Activated CD4-positive, alpha-beta T cell treated with anti-CD3 and anti-CD28 coated beads, Interleukin-2, Interleukin-4, amounts not matched to agents 100 ng/mL and 50 ng/mL, durations not matched to agents 16 hours and 8 hours (primary cell): ENCODE data around the gene SIRT1.
"Not testable (repeated sequence)": the region's sequence is repeated elsewhere in the genome, so short reads cannot be mapped to it uniquely, and the experiment has no call there.

Experiments
- DNase-seq: peaks from one replicate; pipeline ENCODE4 v3.0.0-alpha.2; 2020; ENCODE audit warnings: low spot score

SIRT1 gene

DNA sequence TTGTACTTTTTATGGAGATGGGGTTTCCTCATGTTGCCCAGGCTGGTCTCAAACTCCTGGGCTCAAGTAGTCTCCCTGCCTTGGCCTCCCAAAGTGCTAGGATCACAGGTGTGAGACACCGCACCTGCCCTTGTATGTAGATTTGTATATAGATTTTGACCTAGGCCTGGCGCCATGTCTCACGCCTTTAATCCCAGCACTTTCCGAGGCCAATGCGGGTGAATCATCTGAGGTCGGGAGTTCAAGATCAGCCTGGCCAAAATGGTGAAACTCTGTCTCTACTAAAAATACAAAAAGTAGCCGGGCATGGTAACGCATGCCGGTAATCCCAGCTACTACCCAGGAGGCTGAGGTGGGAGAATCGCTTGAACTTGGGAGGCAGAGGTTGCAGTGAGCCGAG, 7.0 kb upstream of the SIRT1 start:
- not testable (repeated sequence) for DNase-seq

DNA sequence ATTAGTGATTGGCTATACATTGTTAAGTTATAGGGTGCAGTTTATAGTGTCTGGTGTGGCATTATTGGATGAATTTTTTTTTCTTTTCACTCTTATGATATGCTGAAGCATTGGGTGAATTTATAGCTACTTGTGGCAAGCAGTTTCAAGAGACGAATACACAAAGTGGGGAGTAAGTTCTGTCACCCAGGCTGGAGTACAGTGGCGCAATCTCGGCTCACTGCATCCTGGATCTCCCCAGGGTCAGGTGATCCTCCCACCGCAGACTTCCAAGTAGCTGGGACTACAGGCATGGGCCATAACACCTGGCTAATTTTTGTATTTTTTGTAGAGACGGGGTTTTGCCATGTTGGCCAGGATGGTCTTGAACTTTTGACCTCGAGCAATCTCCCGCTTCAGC, 6.3 kb upstream of the SIRT1 start:
- DNase-seq: no peak

GRCh38 chr10:67883710-67884312, 645 bp upstream of the SIRT1 start:
- DNase-seq: no peak

- peak; percentile 81 for DNase-seq
Observed at GRCh38 chr10:67884842-67885670, 600 bp downstream of the SIRT1 start.

GRCh38 chr10:67893637-67894036, 9.2 kb downstream of the SIRT1 start:
- DNase-seq: no peak

DNA sequence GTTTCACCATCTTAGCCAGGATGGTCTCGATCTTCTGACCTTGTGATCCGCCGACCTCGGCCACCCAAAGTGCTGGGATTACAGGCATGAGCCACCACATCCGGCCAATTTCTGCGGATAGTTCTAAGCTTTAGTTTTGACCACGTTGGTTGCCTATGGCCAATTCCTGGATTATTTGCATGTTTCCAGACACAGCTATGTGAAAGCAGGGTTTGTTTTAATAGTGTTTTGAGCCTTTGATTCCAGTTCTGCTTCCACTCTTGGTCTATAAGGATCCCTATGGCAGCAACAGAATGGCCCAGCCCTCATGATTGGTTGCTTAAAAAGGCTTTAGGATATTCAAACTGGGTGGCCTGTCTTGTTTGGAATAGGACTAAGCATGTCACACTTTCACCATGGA, 19.1 kb downstream of the SIRT1 start:
- DNase-seq: no peak

GRCh38 chr10:67912331-67912946, 28.0 kb downstream of the SIRT1 start:
- no peak for DNase-seq

- no peak for DNase-seq
Observed at GRCh38 chr10:67914777-67915340, 30.4 kb downstream of the SIRT1 start.

- no peak for DNase-seq
Observed at GRCh38 chr10:67917169-67917568, 32.7 kb downstream of the SIRT1 start.

- DNase-seq: no peak
Observed at GRCh38 chr10:67917679-67918078, 33.2 kb downstream of the SIRT1 start.

GRCh38 chr10:67921065-67921464, 36.6 kb downstream of the SIRT1 start:
- DNase-seq: no peak

GRCh38 chr10:67923551-67923950, 39.1 kb downstream of the SIRT1 start:
- DNase-seq: no peak

GRCh38 chr10:67924136-67924535, 39.7 kb downstream of the SIRT1 start:
- DNase-seq: no peak

DNA sequence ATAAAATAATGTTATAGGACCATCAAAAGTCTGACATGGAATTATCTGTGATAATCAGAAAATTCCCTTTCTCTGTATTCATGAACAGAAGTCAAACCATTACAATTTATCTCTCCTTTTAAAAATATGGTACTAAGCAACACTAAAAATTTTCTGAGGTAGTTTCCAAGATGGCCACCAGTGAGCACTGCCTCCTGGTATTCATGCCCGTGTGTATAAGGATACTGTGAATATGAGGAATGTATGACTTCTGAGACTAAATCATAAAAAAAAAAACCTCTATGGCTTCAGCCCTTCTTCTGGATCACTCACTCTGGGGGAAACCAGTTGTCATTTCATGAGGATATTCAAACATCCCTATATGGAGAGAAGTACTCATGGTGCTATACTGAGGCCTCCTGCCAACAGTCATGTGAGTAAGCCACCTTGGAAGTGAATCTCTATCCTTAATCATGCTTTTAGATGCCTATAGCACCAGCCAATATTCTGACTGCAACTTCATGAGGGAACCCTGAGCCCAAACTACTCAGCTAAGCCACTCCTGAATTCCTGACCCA, 41.1 kb downstream of the SIRT1 start:
- DNase-seq: no peak

DNA sequence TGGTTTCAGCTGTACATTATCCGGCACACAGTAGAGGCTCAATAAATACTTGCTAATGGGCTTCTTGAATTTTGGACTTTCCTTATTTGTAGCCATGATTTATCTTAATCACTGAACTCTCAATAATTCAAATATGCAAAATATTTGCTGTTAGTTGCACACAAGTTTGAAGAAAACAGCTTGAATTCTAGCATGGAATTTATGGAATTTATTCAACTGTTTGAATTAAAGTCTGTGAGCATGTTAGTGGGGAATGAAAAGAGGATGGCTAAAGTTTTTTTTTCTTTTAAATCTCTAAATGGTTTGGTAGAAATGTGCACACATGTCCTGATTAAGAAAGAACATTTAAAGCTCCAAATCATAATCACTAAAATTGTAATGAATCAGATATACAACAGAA, 42.5 kb downstream of the SIRT1 start:
- no peak for DNase-seq

GRCh38 chr10:67933199-67933598, 48.7 kb downstream of the SIRT1 start:
- no peak for DNase-seq

DNA sequence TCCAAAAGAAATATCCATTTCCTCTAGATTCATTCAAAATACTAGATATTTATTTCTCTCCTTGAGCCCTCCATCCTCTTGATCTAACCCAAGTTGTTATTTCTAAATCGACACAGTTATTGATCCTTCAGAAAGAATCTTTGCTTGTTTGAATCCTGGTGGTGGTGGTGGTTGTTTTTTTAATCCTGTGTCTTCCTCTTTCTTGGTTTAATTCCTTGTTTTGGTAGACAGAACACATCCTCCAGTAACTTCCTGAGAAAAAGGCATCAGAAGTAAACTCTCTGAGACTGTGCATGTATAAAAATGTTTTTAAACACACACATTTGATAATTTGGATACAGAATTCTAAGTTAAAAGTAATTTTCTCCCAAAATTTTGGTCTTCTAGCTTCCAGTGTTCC, 49.9 kb downstream of the SIRT1 start:
- DNase-seq: no peak

GRCh38 chr10:67935223-67935622, 50.8 kb downstream of the SIRT1 start:
- DNase-seq: no peak

GRCh38 chr10:67936416-67936815, 52.0 kb downstream of the SIRT1 start:
- DNase-seq: no peak

DNA sequence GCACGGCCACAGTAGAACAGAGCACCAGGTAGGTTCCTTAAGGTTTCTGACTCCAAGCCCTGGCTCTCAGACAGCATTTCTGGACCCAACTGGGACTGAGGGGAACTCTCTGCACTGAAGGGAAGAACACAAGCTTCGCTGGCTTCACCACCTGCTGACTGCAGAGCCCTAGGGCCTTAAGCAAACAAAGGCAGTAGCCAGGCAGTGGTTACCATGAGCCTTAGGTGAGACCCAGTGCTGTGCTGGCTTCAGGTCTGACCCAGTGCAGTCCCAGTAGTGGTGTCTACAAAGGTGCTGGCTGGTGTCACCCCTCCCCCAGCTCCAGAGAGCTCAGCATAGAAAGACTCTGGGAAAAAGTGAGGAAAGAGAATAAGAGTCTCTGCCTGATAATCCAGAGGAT, 59.5 kb downstream of the SIRT1 start:
- no peak for DNase-seq

DNA sequence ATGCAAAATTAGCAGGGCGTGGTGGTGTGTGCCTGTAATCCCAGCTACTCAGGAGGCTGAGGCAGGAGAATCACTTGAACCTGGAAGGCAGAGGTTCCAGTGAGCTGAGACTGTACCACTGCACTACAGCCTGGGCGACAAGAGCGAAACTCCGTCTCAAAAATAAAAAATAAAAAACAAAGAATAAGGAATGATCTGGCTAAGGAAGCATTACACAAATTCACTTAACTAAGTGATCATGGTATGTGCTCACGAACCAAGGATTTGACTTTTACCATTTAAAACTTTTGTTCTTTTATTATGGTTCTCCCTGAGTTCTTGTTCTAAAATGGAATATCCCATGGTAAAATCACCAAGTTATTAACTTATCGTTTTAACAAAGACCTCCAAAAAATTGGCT, 71.2 kb downstream of the SIRT1 start:
- DNase-seq: no peak

GRCh38 chr10:67959839-67960476, 75.5 kb downstream of the SIRT1 start:
- DNase-seq: no peak
